CD14-positive monocyte (primary cell): ENCODE results near the gene RIMBP2. TPM values are rescaled to one million over a fixed set of nuclear protein-coding genes. Genes with fewer than 3 reads are reported as not detected.

ENCODE experiments used
- DNase-seq, 3 donors: peaks; one replicate each; pipeline ENCODE4 v3.0.0-alpha.2; 2011 to 2022
- H2AFZ ChIP-seq: 2 replicates; pipeline ENCODE4 v1.6.0; 2012; ENCODE audit warnings: mild to moderate bottlenecking, low read depth, low read length, inconsistent platforms; ENCODE audit not compliant: insufficient read depth, poor library complexity, severe bottlenecking
- H3K27ac ChIP-seq, 2 donors: 1 replicate in 1 of 2; 2 replicates in 1 of 2; pipeline ENCODE4 v1.5.1; 2012 to 2013; ENCODE audit warnings: low read length in 2 of 2, control low read depth in 1 of 2, inconsistent platforms in 1 of 2, low read depth in 1 of 2, mild to moderate bottlenecking in 1 of 2
- H3K27me3 ChIP-seq, 2 donors: one replicate each; pipeline versions ENCODE4 v1.6.0 to v1.6.1; 2011 to 2013; ENCODE audit warnings: low read length in 2 of 2; ENCODE audit not compliant: control insufficient read depth in 2 of 2, insufficient read depth in 2 of 2
- H3K36me3 ChIP-seq, 2 donors: replicated peaks in 1 of 2; 1 replicate in 1 of 2; 2 replicates in 1 of 2; pipeline versions ENCODE4 v1.5.1 to v1.6.1; 2012 to 2013; ENCODE audit warnings: low read length in 2 of 2, control low read depth in 1 of 2, inconsistent platforms in 1 of 2, mild to moderate bottlenecking in 1 of 2; ENCODE audit not compliant: insufficient read depth in 2 of 2, control insufficient read depth in 1 of 2
- H3K4me1 ChIP-seq, 2 donors: 1 replicate in 1 of 2; 2 replicates in 1 of 2; pipeline versions ENCODE4 v1.5.1 to v1.6.1; 2012 to 2013; ENCODE audit warnings: low read length in 2 of 2, control low read depth in 1 of 2, inconsistent platforms in 1 of 2, mild to moderate bottlenecking in 1 of 2, moderate library complexity in 1 of 2; ENCODE audit not compliant: insufficient read depth in 2 of 2, control insufficient read depth in 1 of 2
- H3K4me2 ChIP-seq: replicated peaks from 2 replicates; pipeline ENCODE3; 2012; ENCODE audit warnings: low read length, moderate library complexity, mild to moderate bottlenecking; ENCODE audit not compliant: poor library complexity, severe bottlenecking; ENCODE audit errors: extremely low read depth
- H3K4me3 ChIP-seq, 3 experiments: fragments of 200-600 bp in 1 of 3; sonication (generic) in 1 of 3; replicated peaks in 1 of 3; 1 replicate in 2 of 3; 2 replicates in 1 of 3; pipeline ENCODE4 v1.5.1; 2011 to 2013; ENCODE audit warnings: low read length in 3 of 3, mild to moderate bottlenecking in 3 of 3, control low read depth in 2 of 3, low read depth in 2 of 3, inconsistent platforms in 1 of 3, moderate library complexity in 1 of 3
- H3K79me2 ChIP-seq: 2 replicates; pipeline ENCODE4 v1.6.0; 2012; ENCODE audit warnings: mild to moderate bottlenecking, control low read depth, inconsistent platforms, low read length, moderate library complexity; ENCODE audit not compliant: insufficient read depth
- H3K9ac ChIP-seq: 2 replicates; pipeline ENCODE4 v1.6.0; 2017; ENCODE audit warnings: low read length, mild to moderate bottlenecking; ENCODE audit not compliant: insufficient read depth, poor library complexity, severe bottlenecking
- H3K9me3 ChIP-seq, 2 donors: replicated peaks in 1 of 2; 1 replicate in 1 of 2; 2 replicates in 1 of 2; pipeline versions ENCODE4 v1.5.1 to v1.6.1; 2012 to 2013; ENCODE audit warnings: low read length in 2 of 2, control low read depth in 1 of 2; ENCODE audit not compliant: control insufficient read depth in 1 of 2, insufficient read depth in 1 of 2
- H4K20me1 ChIP-seq: 2 replicates; pipeline ENCODE4 v1.6.0; 2012; ENCODE audit warnings: mild to moderate bottlenecking, low read length, control low read depth, moderate library complexity; ENCODE audit not compliant: insufficient read depth
- H3K27ac Mint-ChIP-seq, 7 donors: one replicate each; pipeline ENCODE4 v1.8.0; 2020; ENCODE audit warnings: mild to moderate bottlenecking in 7 of 7, mixed read lengths in 7 of 7, moderate library complexity in 6 of 7, inconsistent platforms in 2 of 7
- H3K27me3 Mint-ChIP-seq, 3 donors: one replicate each; pipeline ENCODE4 v1.8.0; 2021 to 2022; ENCODE audit warnings: low read depth in 3 of 3, mild to moderate bottlenecking in 3 of 3, mixed read lengths in 3 of 3, moderate library complexity in 3 of 3, inconsistent platforms in 1 of 3
- H3K36me3 Mint-ChIP-seq, 2 donors: one replicate each; pipeline ENCODE4 v1.8.0; 2020; ENCODE audit warnings: mixed read lengths in 2 of 2, inconsistent platforms in 1 of 2, mild to moderate bottlenecking in 1 of 2
- H3K4me1 Mint-ChIP-seq: one replicate; pipeline ENCODE4 v1.8.0; 2020; ENCODE audit warnings: mild to moderate bottlenecking, mixed read lengths
- H3K4me3 Mint-ChIP-seq, 2 donors: one replicate each; pipeline ENCODE4 v1.8.0; 2020; ENCODE audit warnings: mild to moderate bottlenecking in 2 of 2, mixed read lengths in 2 of 2, moderate library complexity in 1 of 2
- H3K9me3 Mint-ChIP-seq, 7 donors: one replicate each; pipeline ENCODE4 v1.8.0; 2020 to 2022; ENCODE audit warnings: mixed read lengths in 7 of 7, mild to moderate bottlenecking in 6 of 7, moderate library complexity in 6 of 7, inconsistent platforms in 2 of 7
- WGBS: methylation state at CpG from one replicate; pipeline ENCODE4 v1.1.5; 2013; ENCODE audit warnings: missing lambda C conversion rate; ENCODE audit not compliant: insufficient coverage; 5-methylcytosine and 5-hydroxymethylcytosine counted together
- intact Hi-C, 2 donors: fragments of 100-400 bp; cut with micrococcal nuclease; formaldehyde crosslinking; loops; one replicate each; pipeline versions ENCODE4 v1.15.0 to v1.15.1; 2023
- polyA plus RNA-seq, 3 donors: library from polyadenylated mRNA; depleted of rRNA in 1 of 3; unstranded in 2 of 3; stranded (reverse) in 1 of 3; fragments of 300-500 nt in 2 of 3; fragments of >200 nt in 1 of 3; fragmentation: Illumina TruSeq in 2 of 3; gene quantifications; 1 replicate in 2 of 3; 2 replicates in 1 of 3; pipeline ENCODE4 v1.2.3, GENCODE V29; 2012 to 2021
- TF ChIP-seq, protein P1 (sequence below): fragments of 200-600 bp; IDR thresholded peaks from one replicate; pipeline ENCODE4 v1.8.0; 2022; ENCODE audit warnings: antibody characterized with exemption, mild to moderate bottlenecking

RIMBP2 gene
- polyA plus RNA-seq, 3 donors = not detected

- Histone ChIP-seq H3K9me3 (no peaks in the 10 kb centered on the region), H3K9ac (no peak overlapping the region), H3K27me3 (no peaks in the 10 kb centered on the region), H3K4me1 (no peaks in the 10 kb centered on the region), H4K20me1 (no peaks in the 10 kb centered on the region), H2AFZ (no peak overlapping the region), H3K36me3 (no peaks in the 10 kb centered on the region), H3K4me3 (no peak overlapping the region), H3K79me2 (no peaks in the 10 kb centered on the region), H3K4me2 (no peak overlapping the region), H3K27ac (no peak overlapping the region)
- DNase-seq = no peak
- Mint-ChIP-seq H3K4me1 (no peaks in the 10 kb centered on the region), H3K9me3 (peaks cover 0 to 7% (median 0%) of the 10 kb centered on the region in 7 donors), H3K27me3 (peaks cover 0 to 2% (median 1%) of the 10 kb centered on the region in 3 donors), H3K27ac (no peak overlapping the region), H3K4me3 (no peak overlapping the region), H3K36me3 (no peaks in the 10 kb centered on the region)
- TF ChIP-seq, protein P1, sequence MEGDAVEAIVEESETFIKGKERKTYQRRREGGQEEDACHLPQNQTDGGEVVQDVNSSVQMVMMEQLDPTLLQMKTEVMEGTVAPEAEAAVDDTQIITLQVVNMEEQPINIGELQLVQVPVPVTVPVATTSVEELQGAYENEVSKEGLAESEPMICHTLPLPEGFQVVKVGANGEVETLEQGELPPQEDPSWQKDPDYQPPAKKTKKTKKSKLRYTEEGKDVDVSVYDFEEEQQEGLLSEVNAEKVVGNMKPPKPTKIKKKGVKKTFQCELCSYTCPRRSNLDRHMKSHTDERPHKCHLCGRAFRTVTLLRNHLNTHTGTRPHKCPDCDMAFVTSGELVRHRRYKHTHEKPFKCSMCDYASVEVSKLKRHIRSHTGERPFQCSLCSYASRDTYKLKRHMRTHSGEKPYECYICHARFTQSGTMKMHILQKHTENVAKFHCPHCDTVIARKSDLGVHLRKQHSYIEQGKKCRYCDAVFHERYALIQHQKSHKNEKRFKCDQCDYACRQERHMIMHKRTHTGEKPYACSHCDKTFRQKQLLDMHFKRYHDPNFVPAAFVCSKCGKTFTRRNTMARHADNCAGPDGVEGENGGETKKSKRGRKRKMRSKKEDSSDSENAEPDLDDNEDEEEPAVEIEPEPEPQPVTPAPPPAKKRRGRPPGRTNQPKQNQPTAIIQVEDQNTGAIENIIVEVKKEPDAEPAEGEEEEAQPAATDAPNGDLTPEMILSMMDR = no peak
- intact Hi-C loops = no loop called here
- 90% methylated on average over 3 of the region's 7 CpGs for WGBS
These were observed 217.3 kb downstream of the RIMBP2 start for GRCh38 chr12:130498589-130499385.

DNA sequence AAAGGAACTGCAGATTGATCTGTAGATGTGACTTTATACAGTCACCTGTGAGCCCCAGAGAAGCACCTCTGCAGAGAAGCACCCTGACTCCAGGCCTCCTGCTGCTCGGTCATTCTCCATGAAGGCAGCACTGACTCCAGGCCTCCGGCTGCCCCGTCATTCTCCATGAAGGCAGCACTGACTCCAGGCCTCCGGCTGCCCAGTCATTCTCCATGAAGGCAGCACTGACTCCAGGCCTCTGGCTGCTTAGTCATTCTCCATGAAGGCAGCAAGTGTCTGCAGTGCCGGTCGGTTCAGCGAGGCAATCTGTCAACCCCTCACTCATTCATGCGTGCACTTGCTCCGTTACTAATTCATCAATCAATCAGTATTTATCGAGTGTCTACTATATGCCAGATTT lies 218.1 kb downstream of the RIMBP2 start:
- H3K4me2 ChIP-seq = no peak overlapping the region
- H3K27me3 ChIP-seq = no peaks in the 10 kb centered on the region
- Mint-ChIP-seq H3K4me1 (no peaks in the 10 kb centered on the region), H3K27me3 (peaks cover 0 to 2% (median 1%) of the 10 kb centered on the region in 3 donors), H3K36me3 (no peaks in the 10 kb centered on the region), H3K27ac (no peak overlapping the region), H3K4me3 (no peak overlapping the region), H3K9me3 (peaks cover 0 to 7% (median 0%) of the 10 kb centered on the region in 7 donors)
- no peak overlapping the region for H2AFZ ChIP-seq
- no peaks in the 10 kb centered on the region for H4K20me1 ChIP-seq
- no peaks in the 10 kb centered on the region for H3K79me2 ChIP-seq
- TF ChIP-seq, protein P1 = no peak
- 80% methylated on average over 7 of the region's 10 CpGs for WGBS
- no peak overlapping the region for H3K9ac ChIP-seq
- no peaks in the 10 kb centered on the region for H3K4me1 ChIP-seq
- H3K4me3 ChIP-seq = no peak overlapping the region
- intact Hi-C loops = no loop called here
- H3K9me3 ChIP-seq = no peaks in the 10 kb centered on the region
- H3K36me3 ChIP-seq = no peaks in the 10 kb centered on the region
- no peak for DNase-seq
- H3K27ac ChIP-seq = no peak overlapping the region
